Neuronal stem cell (in vitro differentiated cells): ENCODE results near the gene S100A11. TPM values are rescaled to one million over a fixed set of nuclear protein-coding genes. Genes with fewer than 3 reads are reported as not detected.

Experiments
- DNase-seq: peaks from one replicate; pipeline ENCODE4 v3.0.0-alpha.2; 2013; ENCODE audit warnings: low spot score
- H2AFZ ChIP-seq: one replicate; pipeline ENCODE4 v1.6.1; 2013; ENCODE audit warnings: mild to moderate bottlenecking, low read length, inconsistent platforms
- H2AK5ac ChIP-seq: 2 replicates; pipeline ENCODE4 v1.6.1; 2013; ENCODE audit warnings: low read depth, mild to moderate bottlenecking, inconsistent platforms, low read length, moderate library complexity, mixed read lengths
- H2BK120ac ChIP-seq: 2 replicates; pipeline ENCODE4 v1.6.1; 2013; ENCODE audit warnings: low read depth, mild to moderate bottlenecking, inconsistent platforms, low read length, moderate library complexity, mixed read lengths
- H2BK12ac ChIP-seq: one replicate; pipeline ENCODE4 v1.6.1; 2013; ENCODE audit warnings: low read length, inconsistent platforms
- H2BK15ac ChIP-seq: 2 replicates; pipeline ENCODE4 v1.6.1; 2013; ENCODE audit warnings: mild to moderate bottlenecking, low read length, inconsistent platforms, mixed read lengths
- H2BK5ac ChIP-seq: one replicate; pipeline ENCODE4 v1.6.1; 2013; ENCODE audit warnings: inconsistent platforms, mild to moderate bottlenecking, low read length, moderate library complexity
- H3K14ac ChIP-seq: one replicate; pipeline ENCODE4 v1.6.1; 2013; ENCODE audit warnings: low read length, inconsistent platforms
- H3K18ac ChIP-seq: 2 replicates; pipeline ENCODE4 v1.6.1; 2013; ENCODE audit warnings: low read length, inconsistent platforms
- H3K23ac ChIP-seq: 2 replicates; pipeline ENCODE4 v1.6.1; 2013; ENCODE audit warnings: low read depth, mild to moderate bottlenecking, mixed read lengths, low read length, inconsistent platforms; ENCODE audit not compliant: poor library complexity
- H3K27ac ChIP-seq: replicated peaks from 3 replicates; pipeline ENCODE4 v1.5.1; 2013; ENCODE audit warnings: low read length, inconsistent platforms
- H3K27me3 ChIP-seq, 3 experiments: 2 replicates each; pipeline ENCODE4 v1.6.1; 2013; ENCODE audit warnings: low read length in 3 of 3, mild to moderate bottlenecking in 2 of 3, inconsistent platforms in 1 of 3, low read depth in 1 of 3, mixed read lengths in 1 of 3, moderate library complexity in 1 of 3; ENCODE audit not compliant: control insufficient read depth in 3 of 3, insufficient read depth in 3 of 3
- H3K36me3 ChIP-seq, 2 donors: replicated peaks in 1 of 2; 2 replicates each; pipeline ENCODE4 v1.6.1; 2013; ENCODE audit warnings: low read length in 2 of 2; ENCODE audit not compliant: control insufficient read depth in 2 of 2, insufficient read depth in 2 of 2
- H3K4ac ChIP-seq: 2 replicates; pipeline ENCODE4 v1.6.1; 2013; ENCODE audit warnings: inconsistent platforms, mild to moderate bottlenecking, low read length, moderate library complexity
- H3K4me1 ChIP-seq, 2 donors: 1 replicate in 1 of 2; 2 replicates in 1 of 2; pipeline ENCODE4 v1.6.1; 2013; ENCODE audit warnings: low read length in 2 of 2, low read depth in 1 of 2; ENCODE audit not compliant: control insufficient read depth in 2 of 2, insufficient read depth in 1 of 2
- H3K4me2 ChIP-seq: one replicate; pipeline ENCODE4 v1.6.1; 2013; ENCODE audit warnings: mild to moderate bottlenecking, low read length, inconsistent platforms; ENCODE audit not compliant: insufficient read depth, poor library complexity, severe bottlenecking
- H3K4me3 ChIP-seq, 2 donors: 2 replicates each; pipeline ENCODE4 v1.5.1; 2013; ENCODE audit warnings: low read length in 2 of 2, mild to moderate bottlenecking in 2 of 2, inconsistent platforms in 1 of 2, moderate library complexity in 1 of 2
- H3K79me1 ChIP-seq: one replicate; pipeline ENCODE4 v1.6.1; 2013; ENCODE audit warnings: low read depth, mild to moderate bottlenecking, inconsistent platforms, low read length, moderate library complexity
- H3K9ac ChIP-seq: one replicate; pipeline ENCODE4 v1.6.1; 2013; ENCODE audit warnings: mild to moderate bottlenecking, low read depth, low read length, inconsistent platforms; ENCODE audit not compliant: poor library complexity
- H3K9me3 ChIP-seq, 2 donors: replicated peaks in 1 of 2; 2 replicates each; pipeline versions ENCODE3 to v1.6.1; 2013; ENCODE audit warnings: low read length in 2 of 2, mild to moderate bottlenecking in 2 of 2, inconsistent platforms in 1 of 2, low read depth in 1 of 2, mixed read lengths in 1 of 2, moderate library complexity in 1 of 2; ENCODE audit not compliant: control insufficient read depth in 2 of 2, insufficient read depth in 1 of 2
- H4K8ac ChIP-seq: one replicate; pipeline ENCODE4 v1.6.1; 2013; ENCODE audit warnings: low read depth, mild to moderate bottlenecking, inconsistent platforms, low read length, moderate library complexity
- H4K91ac ChIP-seq: one replicate; pipeline ENCODE4 v1.6.1; 2013; ENCODE audit warnings: low read length, low read depth, mild to moderate bottlenecking, inconsistent platforms; ENCODE audit not compliant: poor library complexity
- WGBS, 2 donors: extraction: QIAGEN DNeasy Blood & Tissue Kit; methylation state at CpG; one replicate each; pipeline ENCODE4 v1.1.7; 2013; ENCODE audit warnings: missing lambda C conversion rate in 2 of 2, mixed read lengths in 1 of 2; ENCODE audit not compliant: insufficient read length in 2 of 2, insufficient replicate concordance in 1 of 2; ENCODE audit errors: extremely low coverage in 2 of 2; 5-methylcytosine and 5-hydroxymethylcytosine counted together
- small RNA-seq: library from polyadenylated mRNA; stranded (forward); fragments of <200 nt; extraction: miRNeasy Mini kit (QIAGEN cat#:217004); gene quantifications from one replicate; pipeline ENCODE3, GENCODE V24; 2013; ENCODE audit not compliant: insufficient read depth

The S100A11 gene

GRCh38 chr1:151985270-151985669, 51.5 kb downstream of the S100A11 start:
- no peaks in the 10 kb centered on the region for H3K79me1 ChIP-seq
- WGBS, 2 donors: no CpG with 5 or more reads among the region's 2 CpGs
- no peak overlapping the region for H2AFZ ChIP-seq
- DNase-seq: no peak
- no peak overlapping the region for H2AK5ac ChIP-seq
- H2BK12ac ChIP-seq: no peak overlapping the region
- no peak overlapping the region for H3K27ac ChIP-seq
- no peak overlapping the region for H3K9ac ChIP-seq
- H4K91ac ChIP-seq: no peak overlapping the region
- no peak overlapping the region for H3K14ac ChIP-seq
- H4K8ac ChIP-seq: no peak overlapping the region
- H3K36me3 ChIP-seq: no peaks in the 10 kb centered on the region
- no peak overlapping the region for H2BK15ac ChIP-seq
- H3K27me3 ChIP-seq: peaks cover 0 to 14% (median 4%) of the 10 kb centered on the region in 3 experiments
- peaks cover 0 to 1% of the 10 kb centered on the region in 2 donors for H3K4me1 ChIP-seq
- H3K4ac ChIP-seq: no peak overlapping the region
- H3K9me3 ChIP-seq: no peaks in the 10 kb centered on the region
- H3K4me3 ChIP-seq: no peak overlapping the region
- no peak overlapping the region for H3K18ac ChIP-seq
- no peak overlapping the region for H2BK5ac ChIP-seq
- H3K23ac ChIP-seq: no peak overlapping the region
- H3K4me2 ChIP-seq: no peak overlapping the region
- H2BK120ac ChIP-seq: no peak overlapping the region

GRCh38 chr1:151984313-151984956, 52.4 kb downstream of the S100A11 start:
- Histone ChIP-seq H3K18ac (no peak overlapping the region), H3K4me3 (no peak overlapping the region), H3K4ac (no peak overlapping the region), H2BK5ac (no peak overlapping the region), H2AK5ac (no peak overlapping the region), H3K79me1 (no peaks in the 10 kb centered on the region), H2AFZ (no peak overlapping the region), H4K91ac (no peak overlapping the region), H3K4me1 (peaks cover 0 to 1% of the 10 kb centered on the region in 2 donors), H2BK120ac (no peak overlapping the region), H3K27me3 (peaks cover 0 to 8% (median under 1%) of the 10 kb centered on the region in 3 experiments), H3K23ac (no peak overlapping the region), H2BK12ac (no peak overlapping the region), H3K9ac (no peak overlapping the region), H3K14ac (no peak overlapping the region), H4K8ac (no peak overlapping the region), H2BK15ac (no peak overlapping the region), H3K9me3 (no peaks in the 10 kb centered on the region), H3K4me2 (no peak overlapping the region), H3K27ac (no peak overlapping the region), H3K36me3 (no peaks in the 10 kb centered on the region)
- no CpG with 5 or more reads among the region's 1 CpG for WGBS, 2 donors
- no peak for DNase-seq

Small RNA genes lying within 50 kb of the gene (small RNA-seq; reads per million reads assigned to genes)
- not detected for gene SPTLC1P4
